ENCODE results near the gene PLD1.

Gene PLD1

GRCh38 chr3:171825222-171825828 lies 15.0 kb upstream of the PLD1 start:
- TF ChIP-seq CTCF (IDR thresholded peaks at IDR 0.05; ENCODE audit: borderline replicate concordance, insufficient read depth, low read depth, low read length), result no peak
- H3K4me3 ChIP-seq (ENCODE audit: low read depth, low read length), result no peak overlapping the region

GRCh38 chr3:171824824-171825221 lies 14.5 kb upstream of the PLD1 start:
- no peak for TF ChIP-seq CTCF (IDR thresholded peaks at IDR 0.05; ENCODE audit: borderline replicate concordance, insufficient read depth, low read depth, low read length)
- H3K4me3 ChIP-seq (ENCODE audit: low read depth, low read length), result no peak overlapping the region

- TF ChIP-seq CTCF (IDR thresholded peaks at IDR 0.05; ENCODE audit: borderline replicate concordance, insufficient read depth, low read depth, low read length), result no peak
- H3K4me3 ChIP-seq (ENCODE audit: low read depth, low read length), result no peak overlapping the region
Observed at GRCh38 chr3:171824116-171824515, 13.8 kb upstream of the PLD1 start.

- H3K4me3 ChIP-seq (ENCODE audit: low read depth, low read length), result no peak overlapping the region
- TF ChIP-seq CTCF (IDR thresholded peaks at IDR 0.05; ENCODE audit: borderline replicate concordance, insufficient read depth, low read depth, low read length), result no peak
Observed at GRCh38 chr3:171822431-171823106, 12.3 kb upstream of the PLD1 start.

GRCh38 chr3:171821778-171822358 lies 11.6 kb upstream of the PLD1 start:
- H3K4me3 ChIP-seq (ENCODE audit: low read depth, low read length), result no peak overlapping the region

GRCh38 chr3:171821044-171821443 lies 10.8 kb upstream of the PLD1 start:
- no peak for TF ChIP-seq CTCF (IDR thresholded peaks at IDR 0.05; ENCODE audit: borderline replicate concordance, insufficient read depth, low read depth, low read length)
- H3K4me3 ChIP-seq (ENCODE audit: low read depth, low read length), result no peak overlapping the region

More at GRCh38 chr3:171821778-171822358, 11.6 kb upstream of the PLD1 start:
- no peak for TF ChIP-seq CTCF (IDR thresholded peaks at IDR 0.05; ENCODE audit: borderline replicate concordance, insufficient read depth, low read depth, low read length)

All from GM12875 (cell line).